Measurements from ENCODE around the gene SPATA13. TPM values are rescaled to one million over a fixed set of nuclear protein-coding genes. Genes with fewer than 3 reads are reported as not detected.

SPATA13 gene
- total and polyA plus RNA-seq, 10 of the 15 experiments (the other 5 are each of a cell fraction or from before 2014, with no cell fraction given), result 2.4 to 11.1 (median 10.2) TPM

DNA sequence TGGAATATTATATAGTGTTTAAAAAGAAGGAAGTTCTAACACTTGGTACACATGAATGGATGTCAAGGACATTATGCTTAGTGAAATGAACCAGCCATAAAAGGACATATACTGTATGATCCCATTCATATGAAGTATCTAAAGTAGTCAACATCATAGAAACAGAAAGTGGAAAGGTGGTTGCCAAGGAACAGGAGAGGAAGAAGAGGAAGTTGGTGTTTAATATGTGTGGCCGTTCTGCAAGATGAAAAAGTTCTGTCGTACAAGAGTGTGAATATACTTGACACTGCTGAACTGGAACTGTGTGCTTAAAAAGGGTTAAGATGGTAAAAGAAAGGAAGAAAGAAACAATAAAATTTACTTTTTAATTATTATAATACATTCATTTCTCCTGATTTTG is 115.8 kb downstream of the SPATA13 start (continued):
- TF ChIP-seq, protein P1, sequence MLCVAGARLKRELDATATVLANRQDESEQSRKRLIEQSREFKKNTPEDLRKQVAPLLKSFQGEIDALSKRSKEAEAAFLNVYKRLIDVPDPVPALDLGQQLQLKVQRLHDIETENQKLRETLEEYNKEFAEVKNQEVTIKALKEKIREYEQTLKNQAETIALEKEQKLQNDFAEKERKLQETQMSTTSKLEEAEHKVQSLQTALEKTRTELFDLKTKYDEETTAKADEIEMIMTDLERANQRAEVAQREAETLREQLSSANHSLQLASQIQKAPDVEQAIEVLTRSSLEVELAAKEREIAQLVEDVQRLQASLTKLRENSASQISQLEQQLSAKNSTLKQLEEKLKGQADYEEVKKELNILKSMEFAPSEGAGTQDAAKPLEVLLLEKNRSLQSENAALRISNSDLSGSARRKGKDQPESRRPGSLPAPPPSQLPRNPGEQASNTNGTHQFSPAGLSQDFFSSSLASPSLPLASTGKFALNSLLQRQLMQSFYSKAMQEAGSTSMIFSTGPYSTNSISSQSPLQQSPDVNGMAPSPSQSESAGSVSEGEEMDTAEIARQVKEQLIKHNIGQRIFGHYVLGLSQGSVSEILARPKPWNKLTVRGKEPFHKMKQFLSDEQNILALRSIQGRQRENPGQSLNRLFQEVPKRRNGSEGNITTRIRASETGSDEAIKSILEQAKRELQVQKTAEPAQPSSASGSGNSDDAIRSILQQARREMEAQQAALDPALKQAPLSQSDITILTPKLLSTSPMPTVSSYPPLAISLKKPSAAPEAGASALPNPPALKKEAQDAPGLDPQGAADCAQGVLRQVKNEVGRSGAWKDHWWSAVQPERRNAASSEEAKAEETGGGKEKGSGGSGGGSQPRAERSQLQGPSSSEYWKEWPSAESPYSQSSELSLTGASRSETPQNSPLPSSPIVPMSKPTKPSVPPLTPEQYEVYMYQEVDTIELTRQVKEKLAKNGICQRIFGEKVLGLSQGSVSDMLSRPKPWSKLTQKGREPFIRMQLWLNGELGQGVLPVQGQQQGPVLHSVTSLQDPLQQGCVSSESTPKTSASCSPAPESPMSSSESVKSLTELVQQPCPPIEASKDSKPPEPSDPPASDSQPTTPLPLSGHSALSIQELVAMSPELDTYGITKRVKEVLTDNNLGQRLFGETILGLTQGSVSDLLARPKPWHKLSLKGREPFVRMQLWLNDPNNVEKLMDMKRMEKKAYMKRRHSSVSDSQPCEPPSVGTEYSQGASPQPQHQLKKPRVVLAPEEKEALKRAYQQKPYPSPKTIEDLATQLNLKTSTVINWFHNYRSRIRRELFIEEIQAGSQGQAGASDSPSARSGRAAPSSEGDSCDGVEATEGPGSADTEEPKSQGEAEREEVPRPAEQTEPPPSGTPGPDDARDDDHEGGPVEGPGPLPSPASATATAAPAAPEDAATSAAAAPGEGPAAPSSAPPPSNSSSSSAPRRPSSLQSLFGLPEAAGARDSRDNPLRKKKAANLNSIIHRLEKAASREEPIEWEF (IDR thresholded peaks at IDR 0.05; ENCODE audit: insufficient replicate concordance, low read depth, low read length), result no peak

DNA sequence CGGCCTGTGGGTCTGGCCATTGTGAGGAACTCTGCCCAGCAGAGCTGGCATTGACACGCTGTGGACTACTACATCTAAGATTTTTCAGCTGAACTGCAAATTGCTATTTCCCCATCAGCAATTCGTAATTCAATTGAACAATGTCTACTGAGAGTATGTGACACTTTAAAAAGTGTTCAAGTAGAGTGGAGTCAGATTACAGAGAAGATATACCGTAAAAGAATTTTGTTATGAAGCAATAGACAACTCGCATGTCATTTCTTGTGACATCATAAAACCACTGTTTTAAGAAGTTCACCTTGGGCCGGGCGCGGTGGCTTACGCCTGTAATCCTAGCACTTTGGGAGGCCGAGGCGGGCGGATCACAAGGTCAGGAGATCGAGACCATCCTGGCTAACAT is 116.3 kb downstream of the SPATA13 start:
- no peak overlapping the region for H3K4me3 ChIP-seq

More for the DNA sequence above, 116.3 kb downstream of the SPATA13 start:
- no peak for FAIRE-seq
- Histone ChIP-seq H3K4me2 (ENCODE audit: control insufficient read depth, insufficient read depth) (peak overlapping the region; percentile 21; the same call in 1 of the 2 replicates), H3K27me3 (replicated peaks in 1 of 2; ENCODE audit: control insufficient read depth in 2 of 2, insufficient read depth in 2 of 2, low read length in 1 of 2) (no peaks in the 10 kb centered on the region), H4K20me1 (ENCODE audit: control insufficient read depth, insufficient read depth) (no peaks in the 10 kb centered on the region), H3K79me2 (ENCODE audit: control insufficient read depth, insufficient read depth, low read length) (peaks cover 46% of the 10 kb centered on the region), H2AFZ (ENCODE audit: control insufficient read depth, low read depth, low read length) (no peak overlapping the region), H3K9ac (ENCODE audit: control insufficient read depth, insufficient read depth, low read length) (no peak overlapping the region), H3K9me3 (replicated peaks; ENCODE audit: control insufficient read depth, insufficient read depth, low read length) (no peaks in the 10 kb centered on the region), H3K4me1 (ENCODE audit: control insufficient read depth, insufficient read depth, low read length) (peaks cover 53% of the 10 kb centered on the region), H3K36me3 (ENCODE audit: control insufficient read depth in 2 of 2, insufficient read depth in 2 of 2, low read length in 1 of 2) (no peaks in the 10 kb centered on the region; a peak in 1 of 4 replicates), H3K27ac (ENCODE audit: control insufficient read depth, insufficient read depth) (no peak overlapping the region)
- SMC1A ChIA-PET (ENCODE audit: uncharacterized antibody, unreplicated experiment), result interaction anchor here (1.4 kb wide), 1 partner anchor 17 kb away, joined by 3 read pairs; no protein-coding TSS in a partner anchor
- CTCF ChIA-PET, result no interaction called here
- POLR2A ChIA-PET, result interaction anchor here (0.6 kb wide), 1 partner anchor 115 kb away, joined by 3 read pairs; no protein-coding TSS in a partner anchor
- no peak for DNase-seq (ENCODE audit: low read depth, low spot score)
- no peak for ATAC-seq
- in situ Hi-C loops (cut with MboI), result no loop called here
- WGBS (ENCODE audit: insufficient coverage, insufficient replicate concordance, low lambda C conversion rate, missing lambda C conversion rate), result 94% methylated on average over 13 of the region's 13 CpGs
- TF ChIP-seq SIX5 (IDR thresholded peaks at IDR 0.05; ENCODE audit: low read depth, low read length, severe bottlenecking), result no peak
- intact Hi-C loops (cut with micrococcal nuclease; ENCODE audit: unreplicated experiment), result no loop called here
- RAD21 ChIA-PET (ENCODE audit: unreplicated experiment), result interaction anchor here (2.0 kb wide), 1 partner anchor 46 kb away, joined by 4 read pairs; no protein-coding TSS in a partner anchor
- BruUV-seq (replicated peaks), result no TSS peak

Measured in GM12878 (cell line).